T-helper 2 cell treated with Interferon-gamma antibody and Interleukin-4, amounts not matched to agents 5 μg/mL and 100 μg/mL, for 36 hours (primary cell): ENCODE results near the gene CAMK2D.

Experiments
- DNase-seq: peaks from one replicate; pipeline ENCODE4 v3.0.0; 2021; ENCODE audit warnings: low spot score
- H3K27ac Mint-ChIP-seq: one replicate; pipeline ENCODE4 v1.8.0; 2021; ENCODE audit warnings: mild to moderate bottlenecking, mixed read lengths
- H3K27me3 Mint-ChIP-seq: one replicate; pipeline ENCODE4 v1.8.0; 2021; ENCODE audit warnings: low read depth, mixed read lengths
- H3K36me3 Mint-ChIP-seq: one replicate; pipeline ENCODE4 v1.8.0; 2021; ENCODE audit warnings: low read depth, mixed read lengths
- H3K4me1 Mint-ChIP-seq: one replicate; pipeline ENCODE4 v1.8.0; 2021; ENCODE audit warnings: low read depth, mixed read lengths
- H3K4me3 Mint-ChIP-seq: one replicate; pipeline ENCODE4 v1.8.0; 2022; ENCODE audit warnings: mild to moderate bottlenecking, moderate library complexity, mixed read lengths
- H3K9me3 Mint-ChIP-seq: one replicate; pipeline ENCODE4 v1.8.0; 2021; ENCODE audit warnings: mixed read lengths

CAMK2D gene

DNA sequence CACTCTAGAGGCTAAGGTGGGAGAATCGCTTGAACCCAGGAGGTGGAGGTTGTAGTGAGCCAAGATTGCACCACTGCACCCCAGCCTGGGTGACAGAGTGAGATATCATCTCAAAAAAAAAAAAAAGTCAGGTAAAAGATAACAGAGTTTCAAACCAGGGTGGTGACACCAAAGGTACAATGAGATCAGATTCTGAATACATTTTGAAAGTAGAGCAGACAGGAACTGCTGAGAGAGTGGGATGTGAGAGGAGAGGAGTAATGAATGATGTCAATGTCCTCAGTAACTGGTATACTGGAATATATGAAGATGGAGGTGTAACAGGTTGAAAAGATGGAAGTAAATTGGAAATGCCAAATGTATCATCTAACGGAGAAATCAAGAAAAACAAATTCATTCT, 135.6 kb downstream of the CAMK2D start:
- H3K36me3 Mint-ChIP-seq = peaks cover 14% of the 10 kb centered on the region
- H3K4me3 Mint-ChIP-seq = peak overlapping the region; percentile 0
- peaks cover 30% of the 10 kb centered on the region for H3K4me1 Mint-ChIP-seq
- peak; percentile 29 for DNase-seq
- H3K27me3 Mint-ChIP-seq = no peaks in the 10 kb centered on the region
- H3K9me3 Mint-ChIP-seq = no peaks in the 10 kb centered on the region
- H3K27ac Mint-ChIP-seq = no peak overlapping the region

DNA sequence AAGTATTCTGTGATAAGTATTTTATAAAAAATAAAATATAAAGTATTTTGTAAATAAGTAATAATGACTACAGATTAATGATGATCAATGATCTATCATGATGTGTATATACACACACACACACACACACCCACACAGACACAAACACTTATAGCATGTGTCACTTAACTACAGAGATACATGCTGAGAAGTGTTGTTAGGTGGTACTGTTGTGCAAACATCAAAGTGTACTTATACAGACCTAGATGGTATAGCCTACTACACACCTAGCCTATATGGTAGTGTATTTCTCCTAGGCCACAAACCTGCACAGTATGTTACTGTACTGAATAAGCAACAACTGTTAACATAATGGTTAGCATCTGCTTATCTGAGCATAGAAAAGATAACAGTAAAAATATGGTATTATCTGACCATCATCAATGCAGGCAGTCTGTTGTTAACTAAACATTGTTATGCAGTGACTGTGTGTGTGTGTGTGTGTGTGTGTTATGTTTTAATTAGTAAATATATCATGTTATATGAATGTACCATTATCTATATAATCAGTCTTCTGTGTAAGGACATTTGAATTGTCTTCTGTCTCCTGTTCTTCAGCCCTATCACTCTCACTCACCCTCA, 138.2 kb downstream of the CAMK2D start:
- Mint-ChIP-seq H3K9me3 (no peaks in the 10 kb centered on the region), H3K27me3 (no peaks in the 10 kb centered on the region), H3K4me3 (no peak overlapping the region), H3K27ac (no peak overlapping the region), H3K36me3 (peaks cover 14% of the 10 kb centered on the region), H3K4me1 (peaks cover 25% of the 10 kb centered on the region)
- no peak for DNase-seq

DNA sequence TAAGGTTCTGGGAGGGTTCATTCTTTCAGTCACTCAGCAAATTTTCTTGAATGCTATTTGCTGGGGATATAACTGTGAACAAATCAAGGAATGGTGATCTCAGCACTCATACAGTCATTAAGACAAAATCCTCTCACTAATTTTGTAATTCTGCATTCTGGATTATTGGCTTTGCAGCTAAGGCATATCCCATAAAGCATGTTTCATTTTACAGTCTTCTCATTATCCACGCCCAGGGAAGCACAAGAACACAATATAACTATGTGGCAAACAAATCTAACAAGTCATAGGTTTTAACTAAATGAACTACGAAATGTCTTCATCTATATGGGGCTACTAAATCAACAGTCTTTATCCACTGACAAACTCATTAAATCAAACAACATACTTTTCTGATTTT, 139.9 kb downstream of the CAMK2D start:
- no peaks in the 10 kb centered on the region for H3K9me3 Mint-ChIP-seq
- peaks cover 14% of the 10 kb centered on the region for H3K36me3 Mint-ChIP-seq

DNA sequence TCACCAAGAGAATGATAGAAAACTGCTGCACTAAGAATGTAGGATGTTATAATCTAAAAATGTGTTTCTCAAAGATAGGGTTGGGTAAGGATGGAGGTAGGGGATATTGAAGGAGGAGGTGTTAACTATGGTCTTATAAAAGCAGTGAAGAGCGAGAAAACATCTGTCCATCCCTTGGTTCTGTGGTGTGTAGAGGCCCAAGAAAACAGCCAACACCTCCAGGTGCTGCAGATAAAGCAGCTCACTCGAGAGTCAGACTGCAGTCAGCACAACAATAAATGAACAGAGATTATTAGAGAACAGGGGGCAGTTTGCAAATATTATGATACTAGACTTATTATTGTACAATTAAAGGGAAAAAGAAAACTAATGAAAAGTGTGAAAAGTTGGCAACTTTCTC, 141.5 kb downstream of the CAMK2D start:
- Mint-ChIP-seq H3K4me3 (no peak overlapping the region), H3K27me3 (no peaks in the 10 kb centered on the region), H3K9me3 (no peaks in the 10 kb centered on the region), H3K27ac (no peak overlapping the region), H3K4me1 (peaks cover 10% of the 10 kb centered on the region), H3K36me3 (peaks cover 5% of the 10 kb centered on the region)
- no peak for DNase-seq

More for the DNA sequence above, 139.9 kb downstream of the CAMK2D start:
- Mint-ChIP-seq H3K27me3 (no peaks in the 10 kb centered on the region), H3K27ac (no peak overlapping the region), H3K4me3 (no peak overlapping the region), H3K4me1 (peaks cover 19% of the 10 kb centered on the region)
- no peak for DNase-seq

DNA sequence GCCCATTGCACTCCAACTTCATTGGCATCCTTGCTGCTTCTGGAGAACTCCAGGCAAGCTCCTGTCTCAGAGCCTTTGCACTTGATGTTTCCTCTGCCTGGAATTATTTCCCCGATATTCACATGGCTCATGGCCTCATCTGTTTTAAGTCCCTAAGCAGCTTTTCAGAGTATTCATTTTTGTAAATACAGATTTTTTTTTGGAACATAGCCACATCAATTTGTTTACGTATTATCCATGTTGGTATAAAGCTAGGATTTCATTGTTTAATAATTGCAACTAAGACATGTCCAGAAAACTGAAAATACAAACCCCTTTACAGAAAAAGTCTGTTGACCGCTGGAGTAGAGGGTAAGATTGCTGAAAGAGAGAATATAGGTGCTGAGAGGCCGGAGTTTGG, 142.0 kb downstream of the CAMK2D start:
- Mint-ChIP-seq H3K4me1 (peaks cover 8% of the 10 kb centered on the region), H3K27ac (no peak overlapping the region), H3K4me3 (no peak overlapping the region), H3K9me3 (no peaks in the 10 kb centered on the region), H3K36me3 (peaks cover 3% of the 10 kb centered on the region), H3K27me3 (no peaks in the 10 kb centered on the region)
- no peak for DNase-seq

DNA sequence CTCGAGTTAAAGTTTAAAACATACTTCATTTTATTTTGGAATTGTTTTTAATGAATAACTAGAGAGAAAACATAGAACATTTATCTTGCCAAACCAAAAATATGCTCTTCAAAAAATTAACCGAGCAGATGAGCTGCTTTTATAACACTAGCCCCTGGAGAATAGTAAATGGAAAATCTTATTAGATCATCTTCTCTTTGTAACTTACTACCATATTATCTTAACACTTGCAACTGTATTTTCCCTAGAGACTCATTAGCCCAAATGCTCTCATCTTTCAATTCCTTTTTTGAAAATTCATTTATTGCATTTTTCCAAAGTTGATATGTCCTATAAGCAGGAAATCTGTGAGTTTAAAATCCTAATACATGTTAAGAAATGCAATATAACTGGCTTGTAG, 143.3 kb downstream of the CAMK2D start:
- Mint-ChIP-seq H3K36me3 (peaks cover 3% of the 10 kb centered on the region), H3K4me3 (no peak overlapping the region), H3K27ac (no peak overlapping the region), H3K27me3 (no peaks in the 10 kb centered on the region), H3K9me3 (no peaks in the 10 kb centered on the region), H3K4me1 (peaks cover 11% of the 10 kb centered on the region)
- DNase-seq = no peak

DNA sequence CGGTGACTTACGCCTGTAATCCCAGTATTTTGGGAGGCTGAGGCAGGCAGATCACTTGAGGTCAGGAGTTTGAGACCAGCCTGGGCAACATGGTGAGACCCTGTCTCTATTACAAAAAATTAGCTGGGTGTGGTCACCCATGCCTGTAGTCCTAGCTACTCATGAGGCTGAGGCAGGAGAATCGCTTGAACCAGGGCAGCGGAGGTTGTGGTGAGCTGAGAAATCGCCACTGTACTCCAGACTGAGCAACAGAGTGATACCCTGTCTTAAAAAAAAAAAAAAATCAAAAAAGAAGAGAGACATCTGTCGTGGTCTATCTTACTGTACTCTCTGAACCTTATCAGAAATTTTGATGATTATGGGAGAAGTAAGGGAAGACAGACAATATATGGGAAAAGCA, 144.3 kb downstream of the CAMK2D start:
- no peak overlapping the region for H3K4me3 Mint-ChIP-seq
- DNase-seq = no peak

DNA sequence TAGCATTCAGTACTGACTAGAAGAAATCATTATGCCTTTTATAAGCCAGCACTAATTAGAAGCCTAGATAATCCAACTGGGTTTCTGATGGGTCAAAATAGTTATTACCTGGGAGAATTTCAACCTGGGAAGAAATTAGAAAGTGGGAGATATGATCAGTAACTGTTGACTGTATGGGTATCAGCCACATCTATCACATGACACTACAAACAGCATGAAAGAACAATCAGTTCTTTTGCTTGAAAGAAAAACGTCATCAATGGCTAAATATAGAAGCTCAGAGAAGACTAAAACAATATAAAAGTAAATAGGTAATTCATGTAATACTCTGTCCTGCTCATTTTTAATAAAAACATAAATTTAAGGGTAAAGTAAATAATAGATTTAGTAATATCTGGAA, 145.1 kb downstream of the CAMK2D start:
- DNase-seq = no peak
- H3K4me3 Mint-ChIP-seq = no peak overlapping the region
- no peaks in the 10 kb centered on the region for H3K27me3 Mint-ChIP-seq
- no peak overlapping the region for H3K27ac Mint-ChIP-seq
- no peaks in the 10 kb centered on the region for H3K9me3 Mint-ChIP-seq
- H3K36me3 Mint-ChIP-seq = peaks cover 3% of the 10 kb centered on the region
- H3K4me1 Mint-ChIP-seq = peaks cover 11% of the 10 kb centered on the region

More for the DNA sequence above, 144.3 kb downstream of the CAMK2D start:
- Mint-ChIP-seq H3K4me1 (peaks cover 11% of the 10 kb centered on the region), H3K9me3 (no peaks in the 10 kb centered on the region), H3K27me3 (no peaks in the 10 kb centered on the region), H3K36me3 (peaks cover 3% of the 10 kb centered on the region), H3K27ac (no peak overlapping the region)

DNA sequence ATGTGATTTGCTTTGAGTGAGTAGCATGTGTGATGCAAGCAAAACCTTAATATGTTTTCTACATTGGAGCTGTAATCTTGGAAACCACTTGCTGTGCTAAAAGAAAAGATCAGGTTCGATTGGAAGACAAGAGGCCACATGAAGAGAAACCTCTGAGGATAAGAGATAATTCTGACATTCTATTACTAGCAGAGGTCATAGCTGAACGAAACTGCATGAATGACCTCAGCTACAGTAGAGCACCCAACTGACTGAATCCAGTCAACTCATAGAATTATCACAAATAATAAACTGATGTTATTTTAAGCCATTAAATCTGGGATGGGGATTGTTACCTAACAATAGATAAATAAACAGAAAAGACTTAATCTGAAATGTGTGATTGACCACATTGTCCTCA, 147.1 kb downstream of the CAMK2D start:
- Mint-ChIP-seq H3K9me3 (no peaks in the 10 kb centered on the region), H3K36me3 (peaks cover 6% of the 10 kb centered on the region), H3K27me3 (no peaks in the 10 kb centered on the region), H3K27ac (no peak overlapping the region), H3K4me1 (peaks cover 11% of the 10 kb centered on the region), H3K4me3 (no peak overlapping the region)
- DNase-seq = no peak

DNA sequence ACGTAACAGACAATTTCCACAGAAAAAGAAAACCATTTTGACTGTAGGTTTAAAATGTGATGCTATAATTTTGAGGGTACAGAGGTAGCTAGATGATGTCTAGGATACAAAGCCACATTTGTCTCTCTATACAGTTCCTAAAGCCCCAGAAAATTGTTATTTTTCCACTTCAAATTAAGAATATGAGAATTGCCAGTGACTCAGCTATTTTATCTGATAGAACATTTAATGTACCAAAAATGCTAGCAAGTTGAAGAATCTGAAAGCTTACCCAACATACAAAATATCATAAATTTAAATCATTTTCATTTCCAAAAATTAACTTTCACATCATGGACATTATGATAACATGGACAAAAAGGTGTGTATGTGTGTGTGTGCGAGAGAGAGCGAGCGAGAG, 148.0 kb downstream of the CAMK2D start:
- H3K36me3 Mint-ChIP-seq = peaks cover 11% of the 10 kb centered on the region
- no peak overlapping the region for H3K27ac Mint-ChIP-seq
- H3K4me3 Mint-ChIP-seq = no peak overlapping the region
- peaks cover 11% of the 10 kb centered on the region for H3K4me1 Mint-ChIP-seq
- no peaks in the 10 kb centered on the region for H3K9me3 Mint-ChIP-seq
- H3K27me3 Mint-ChIP-seq = no peaks in the 10 kb centered on the region
- DNase-seq = no peak

DNA sequence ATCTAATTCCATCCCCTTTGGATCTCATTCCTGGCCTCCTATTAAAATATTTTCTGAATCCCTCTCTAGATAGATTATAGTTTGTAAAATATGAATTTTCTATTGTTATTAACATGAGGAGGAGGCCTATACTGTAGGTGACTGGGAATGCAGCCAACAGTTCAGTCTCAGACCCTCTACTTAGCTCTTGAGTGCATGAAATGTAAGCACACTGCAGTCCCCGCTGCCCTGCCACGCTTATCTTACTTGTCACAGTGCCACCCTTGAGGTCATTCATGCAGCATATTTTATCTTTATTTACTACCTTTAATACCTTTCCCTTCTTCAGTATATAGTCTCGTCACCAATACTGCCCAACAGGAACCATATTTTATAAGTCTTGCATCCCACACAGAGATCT, 151.0 kb downstream of the CAMK2D start:
- DNase-seq = no peak
- peaks cover 5% of the 10 kb centered on the region for H3K9me3 Mint-ChIP-seq
- no peak overlapping the region for H3K27ac Mint-ChIP-seq
- peaks cover 35% of the 10 kb centered on the region for H3K36me3 Mint-ChIP-seq
- H3K27me3 Mint-ChIP-seq = no peaks in the 10 kb centered on the region
- no peak overlapping the region for H3K4me3 Mint-ChIP-seq
- H3K4me1 Mint-ChIP-seq = peaks cover 15% of the 10 kb centered on the region

DNA sequence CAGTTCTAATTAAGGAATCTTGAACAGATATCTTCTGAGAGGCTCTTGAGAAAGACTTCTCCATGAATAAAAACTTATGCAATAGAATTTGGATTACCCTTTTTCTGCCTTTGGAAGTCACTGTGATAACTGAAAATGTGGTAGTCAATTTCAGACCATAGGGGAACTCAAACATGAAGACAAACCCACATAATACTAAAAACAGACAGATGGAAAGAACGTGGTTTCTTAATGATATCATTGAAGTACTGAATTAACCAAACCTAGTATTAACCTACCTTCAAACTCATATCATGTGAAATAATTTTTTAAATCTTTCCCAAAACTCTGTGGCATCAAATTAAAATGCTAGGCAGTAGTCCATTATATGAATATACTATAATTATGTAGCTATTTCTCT, 153.5 kb downstream of the CAMK2D start:
- Mint-ChIP-seq H3K27ac (no peak overlapping the region), H3K4me3 (no peak overlapping the region), H3K9me3 (peaks cover 5% of the 10 kb centered on the region), H3K4me1 (peaks cover 12% of the 10 kb centered on the region), H3K36me3 (peaks cover 42% of the 10 kb centered on the region), H3K27me3 (no peaks in the 10 kb centered on the region)
- DNase-seq = no peak

DNA sequence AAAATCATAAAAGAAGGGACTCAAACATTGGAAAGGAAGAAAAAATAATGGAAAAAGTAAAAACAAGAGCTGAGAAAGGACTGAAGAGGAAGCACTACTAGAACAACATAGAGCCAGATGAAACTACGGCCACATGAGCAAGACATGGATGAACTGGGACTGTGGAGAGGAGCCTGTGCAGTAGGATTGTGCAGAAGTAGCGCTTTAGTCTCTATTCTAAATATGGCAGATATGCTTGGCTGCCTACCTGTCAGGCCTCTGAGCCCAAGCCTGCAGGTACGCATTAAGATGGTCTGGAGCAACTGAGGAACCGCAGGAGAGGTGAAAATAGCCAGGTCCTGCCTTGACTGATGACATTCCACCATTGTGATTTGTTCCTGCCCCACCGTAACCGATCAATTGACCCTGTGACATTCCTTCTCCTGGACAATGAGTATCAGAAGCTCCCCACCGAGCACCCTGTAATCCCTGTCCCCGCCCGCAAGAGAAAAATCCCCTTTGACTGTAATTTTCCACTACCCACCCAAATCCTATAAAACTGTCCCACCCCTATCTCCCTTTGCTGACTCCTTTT, 154.3 kb downstream of the CAMK2D start:
- no peak overlapping the region for H3K27ac Mint-ChIP-seq
- H3K36me3 Mint-ChIP-seq = peaks cover 46% of the 10 kb centered on the region

DNA sequence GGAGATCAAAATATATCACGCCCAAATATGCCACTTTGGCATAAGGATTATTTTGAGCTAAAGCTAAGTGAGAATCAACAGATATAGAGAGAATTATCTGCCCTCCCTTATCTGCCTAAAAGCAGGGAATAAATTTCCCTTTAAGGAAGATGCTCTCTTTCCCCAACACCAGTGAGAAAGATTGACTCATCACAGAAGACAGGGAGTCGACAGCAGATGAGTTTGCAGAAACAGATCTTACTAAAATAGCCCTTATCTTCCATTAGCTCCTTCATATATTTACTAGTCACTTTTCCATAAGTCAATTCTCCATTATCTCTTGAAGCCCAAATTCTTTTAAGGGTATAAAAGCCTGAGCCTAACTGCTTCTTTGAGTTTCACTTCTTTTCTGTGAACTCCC, 156.6 kb downstream of the CAMK2D start:
- H3K4me1 Mint-ChIP-seq = peaks cover 12% of the 10 kb centered on the region
- H3K4me3 Mint-ChIP-seq = no peak overlapping the region
- peaks cover 5% of the 10 kb centered on the region for H3K9me3 Mint-ChIP-seq
- no peak for DNase-seq
- no peaks in the 10 kb centered on the region for H3K27me3 Mint-ChIP-seq
- H3K36me3 Mint-ChIP-seq = peaks cover 45% of the 10 kb centered on the region
- H3K27ac Mint-ChIP-seq = no peak overlapping the region

More for the DNA sequence above, 154.3 kb downstream of the CAMK2D start:
- peaks cover 5% of the 10 kb centered on the region for H3K9me3 Mint-ChIP-seq
- peaks cover 12% of the 10 kb centered on the region for H3K4me1 Mint-ChIP-seq
- no peak for DNase-seq
- H3K27me3 Mint-ChIP-seq = no peaks in the 10 kb centered on the region
- H3K4me3 Mint-ChIP-seq = no peak overlapping the region

DNA sequence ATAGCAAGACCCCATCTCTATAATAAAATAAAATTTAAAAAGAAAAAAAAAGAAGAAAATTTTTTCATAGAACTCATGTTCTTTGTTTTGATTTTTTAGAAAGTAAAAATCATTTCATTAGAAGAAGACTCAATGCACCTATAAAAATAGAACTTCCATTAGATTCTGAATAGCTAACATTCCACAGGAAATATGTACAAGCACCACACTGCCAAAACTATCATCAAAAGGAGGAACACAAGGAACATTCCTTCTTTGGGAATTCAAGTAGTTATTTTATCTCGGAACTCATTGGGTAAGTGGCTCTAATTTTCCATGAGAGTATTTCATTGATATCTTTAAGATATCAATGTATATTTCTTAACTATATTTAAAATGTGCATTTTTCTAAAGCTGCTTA, 157.6 kb downstream of the CAMK2D start:
- Mint-ChIP-seq H3K27ac (no peak overlapping the region), H3K36me3 (peaks cover 44% of the 10 kb centered on the region), H3K4me3 (no peak overlapping the region), H3K27me3 (no peaks in the 10 kb centered on the region), H3K4me1 (peaks cover 12% of the 10 kb centered on the region), H3K9me3 (peaks cover 5% of the 10 kb centered on the region)
- no peak for DNase-seq
